ENCODE measurements around the gene KCND1.
"Not testable (repeated sequence)": the region's sequence is repeated elsewhere in the genome, so short reads cannot be mapped to it uniquely, and the experiment has no call there.

KCND1 gene

GRCh38 chrX:48971249-48972219 is at the start of gene KCND1:
Gene KCND1 (minus strand): TSS chrX:48971844. CDS start chrX:48970271, 1,573 bp downstream.
- peak; percentile 4 for DNase-seq

- no peak for DNase-seq
These were observed 48.1 kb upstream of the KCND1 start for GRCh38 chrX:49019599-49020249.

- no peak for DNase-seq
These were observed 47.4 kb upstream of the KCND1 start for GRCh38 chrX:49019050-49019449.

DNA sequence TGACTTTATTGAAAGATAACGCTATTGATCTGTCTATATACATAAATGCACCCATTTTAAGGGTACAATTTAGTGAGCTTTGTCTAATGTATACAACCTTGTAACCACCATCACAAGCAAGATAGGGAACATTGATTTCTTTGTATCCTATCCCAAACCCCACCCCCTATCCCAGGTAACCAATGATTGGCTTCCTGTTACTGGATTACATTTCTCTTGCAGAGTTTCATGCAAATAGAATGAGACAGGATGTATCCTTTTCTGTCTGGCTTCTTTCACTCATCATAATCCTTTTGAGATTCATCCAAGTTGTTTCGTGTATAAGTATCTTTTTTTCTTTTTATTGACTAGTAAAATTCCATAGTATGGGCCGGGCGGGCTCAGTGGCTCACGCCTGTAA is 32.1 kb upstream of the KCND1 start:
- no peak for DNase-seq

- DNase-seq, result peak; percentile 76
These were observed 30.7 kb upstream of the KCND1 start, which contains the start of gene GRIPAP1 for GRCh38 chrX:49002091-49002935. Gene GRIPAP1 (minus strand): TSS chrX:49002264. CDS start chrX:49002229, 35 bp downstream.

GRCh38 chrX:49001521-49002090 is 30.0 kb upstream of the KCND1 start:
- peak; percentile 37 for DNase-seq

DNA sequence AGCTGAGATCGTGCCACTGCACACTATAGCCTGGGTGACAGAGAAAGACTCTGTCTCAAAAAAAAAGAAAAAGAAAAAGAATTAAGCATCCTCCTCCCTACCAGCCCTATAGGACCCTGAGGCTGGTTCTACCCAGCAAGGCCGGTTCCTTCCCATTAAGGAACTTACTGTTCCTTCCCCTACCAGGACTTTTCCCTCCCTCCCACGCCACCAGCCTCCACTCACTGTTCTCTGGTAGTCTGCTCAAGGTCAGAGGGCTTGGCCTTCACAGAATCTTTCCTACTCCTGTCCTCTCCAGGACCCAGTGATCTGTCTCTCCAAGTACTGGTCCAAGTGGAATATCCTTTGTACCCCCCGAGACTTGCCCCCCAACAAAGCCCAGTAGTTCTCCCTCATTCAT is 29.0 kb upstream of the KCND1 start:
- no peak for DNase-seq

GRCh38 chrX:48999030-48999429 is 27.4 kb upstream of the KCND1 start:
- DNase-seq, result no peak

DNA sequence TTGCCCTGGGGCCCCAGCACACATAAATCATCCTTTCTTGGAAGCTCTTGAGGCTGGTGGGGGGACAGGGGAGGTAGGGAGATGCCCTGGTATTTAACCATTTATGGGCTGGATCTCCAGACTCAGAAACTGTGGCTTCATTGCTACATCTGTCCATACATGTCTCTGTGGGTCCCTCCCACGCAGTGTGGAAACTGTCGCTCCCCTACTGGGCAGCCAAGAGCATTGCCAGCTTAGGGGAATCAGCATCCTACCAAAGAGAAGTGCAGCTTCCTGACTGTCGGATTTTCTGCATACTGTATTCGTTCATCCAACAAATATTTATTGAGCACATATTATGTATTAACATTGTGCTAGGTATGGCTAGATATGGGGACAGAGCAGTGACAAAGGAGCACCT is 26.7 kb upstream of the KCND1 start:
- no peak for DNase-seq

- no peak for DNase-seq
These were observed 26.2 kb upstream of the KCND1 start for GRCh38 chrX:48997865-48998264.

DNA sequence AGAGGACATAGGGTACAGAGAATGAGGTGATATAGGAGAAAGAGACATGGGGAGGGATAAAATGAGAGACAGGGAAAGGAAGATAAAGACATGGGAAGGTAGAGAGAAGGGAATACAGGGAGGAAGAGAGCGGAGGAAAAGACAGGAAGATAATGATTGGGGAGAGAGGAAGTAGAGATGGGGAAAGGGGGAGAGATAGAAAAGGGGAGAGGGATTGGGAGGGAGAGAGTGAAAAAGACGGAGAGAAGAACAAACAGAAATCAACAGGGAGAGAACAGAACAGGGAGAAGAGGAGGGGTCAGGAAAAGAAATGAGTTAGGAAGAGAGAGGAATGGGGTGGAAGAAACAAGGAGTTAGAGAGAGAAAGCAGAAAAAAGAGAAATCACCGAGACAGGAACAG is 25.8 kb upstream of the KCND1 start:
- DNase-seq, result no peak

GRCh38 chrX:48996969-48997368 is 25.3 kb upstream of the KCND1 start:
- DNase-seq, result no peak

DNA sequence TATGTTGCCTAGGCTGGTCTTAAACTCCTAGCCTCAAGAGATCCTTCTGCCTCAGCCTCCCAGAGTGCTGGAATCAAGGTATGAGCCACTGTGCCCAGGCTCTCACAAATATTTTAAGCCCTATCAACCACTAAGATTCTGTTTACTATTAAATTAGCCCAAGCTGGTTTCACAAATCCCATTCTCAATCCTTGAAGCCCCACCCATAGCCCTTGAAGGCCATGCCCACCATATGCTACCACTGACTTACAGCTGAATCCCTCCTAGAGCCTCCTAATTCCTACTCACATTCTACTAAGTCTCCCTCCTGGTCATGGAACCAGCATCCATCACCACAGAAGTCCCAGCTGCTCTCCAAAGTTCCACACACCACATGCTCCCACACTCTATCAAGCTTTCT is 20.7 kb upstream of the KCND1 start:
- DNase-seq, result no peak

GRCh38 chrX:48989483-48989882 is 17.8 kb upstream of the KCND1 start:
- no peak for DNase-seq

- no peak for DNase-seq
These were observed 12.3 kb upstream of the KCND1 start for GRCh38 chrX:48983896-48984295.

GRCh38 chrX:48983081-48983480 is 11.4 kb upstream of the KCND1 start:
- no peak for DNase-seq

DNA sequence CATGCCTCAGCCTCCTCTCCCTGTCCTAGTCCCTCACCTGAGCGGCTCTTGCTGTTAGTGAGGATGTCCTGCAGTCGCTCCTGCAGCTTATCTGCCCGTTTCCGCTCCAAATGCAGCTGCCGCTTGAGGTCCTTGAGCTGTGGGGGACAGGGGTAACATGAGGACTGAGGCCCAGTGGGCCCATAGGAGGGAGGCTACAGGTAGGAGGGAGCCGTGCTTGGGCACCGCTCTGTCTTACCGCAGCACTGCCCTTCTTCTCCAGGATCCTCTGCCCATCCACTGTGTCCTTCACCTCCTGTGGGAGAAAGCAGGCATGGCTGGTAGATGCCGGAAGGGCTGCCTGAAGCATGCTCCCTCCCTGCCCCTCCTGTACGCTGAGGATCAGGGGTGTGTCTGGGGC is 9.5 kb upstream of the KCND1 start:
- DNase-seq, result no peak

GRCh38 chrX:48980341-48980740 is 8.7 kb upstream of the KCND1 start:
- not testable (repeated sequence) for DNase-seq

DNA sequence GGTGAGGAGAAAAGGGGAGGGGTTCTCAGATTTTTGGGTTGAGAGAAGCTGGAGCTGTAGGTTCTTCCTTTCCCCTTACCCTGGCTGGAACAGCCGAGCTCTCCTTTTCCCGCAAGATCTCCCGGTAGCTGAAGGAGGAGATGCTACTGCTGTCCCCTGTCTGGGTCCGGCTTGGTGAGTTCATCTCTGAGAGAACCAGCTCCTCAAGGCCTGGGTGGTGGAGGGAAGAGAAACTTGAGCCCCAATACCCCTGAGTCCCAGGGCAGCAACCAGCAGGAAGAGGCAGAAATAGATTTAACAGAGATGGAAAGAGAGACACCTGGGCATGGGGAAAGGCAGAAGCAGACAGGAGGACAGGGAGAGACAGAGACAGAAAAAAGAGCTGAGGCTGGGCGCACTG is 6.6 kb upstream of the KCND1 start:
- DNase-seq, result no peak

GRCh38 chrX:48976086-48976485 is 4.4 kb upstream of the KCND1 start:
- DNase-seq, result no peak

GRCh38 chrX:48975541-48975940 is 3.9 kb upstream of the KCND1 start:
- DNase-seq, result no peak

GRCh38 chrX:48975041-48975440 is 3.4 kb upstream of the KCND1 start:
- no peak for DNase-seq

GRCh38 chrX:48974574-48974973 is 2.9 kb upstream of the KCND1 start:
- DNase-seq, result no peak
